Stimulated activated CD4-positive, alpha-beta T cell treated with anti-CD3 and anti-CD28 coated beads, Interleukin-4, amount 100 ng/mL, for 4 hours (primary cell): ENCODE results near the gene ATG14.
"Not testable (repeated sequence)": the region's sequence is repeated elsewhere in the genome, so short reads cannot be mapped to it uniquely, and the experiment has no call there.

ENCODE experiments used
- DNase-seq, 2 experiments: peaks; one replicate each; pipeline ENCODE4 v3.0.0-alpha.2; 2020

The ATG14 gene

GRCh38 chr14:55350461-55350860, 61.2 kb downstream of the ATG14 start:
- no peak for DNase-seq

- no peak for DNase-seq
Observed at GRCh38 chr14:55349565-55349964, 62.1 kb downstream of the ATG14 start.

- DNase-seq = no peak
Observed at GRCh38 chr14:55348766-55349453, 62.7 kb downstream of the ATG14 start.

DNA sequence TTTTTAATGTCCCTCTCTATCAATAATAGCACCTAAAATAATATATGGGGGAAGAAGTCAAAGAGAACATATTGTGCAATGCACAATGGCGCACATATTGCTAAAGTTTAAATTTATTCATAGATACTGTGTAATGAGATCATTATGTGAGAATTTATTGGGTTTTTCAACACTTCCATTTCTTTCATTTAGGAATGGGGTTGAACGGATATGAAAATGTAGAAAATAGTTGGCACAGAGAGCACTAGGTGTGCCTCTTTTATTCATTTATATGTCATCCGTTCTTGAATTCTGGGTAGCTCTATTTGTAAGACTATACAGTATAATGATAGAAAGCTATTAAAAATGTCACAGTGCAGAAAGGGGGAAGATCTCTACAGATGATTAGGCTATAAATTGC, 63.9 kb downstream of the ATG14 start:
- no peak for DNase-seq

DNA sequence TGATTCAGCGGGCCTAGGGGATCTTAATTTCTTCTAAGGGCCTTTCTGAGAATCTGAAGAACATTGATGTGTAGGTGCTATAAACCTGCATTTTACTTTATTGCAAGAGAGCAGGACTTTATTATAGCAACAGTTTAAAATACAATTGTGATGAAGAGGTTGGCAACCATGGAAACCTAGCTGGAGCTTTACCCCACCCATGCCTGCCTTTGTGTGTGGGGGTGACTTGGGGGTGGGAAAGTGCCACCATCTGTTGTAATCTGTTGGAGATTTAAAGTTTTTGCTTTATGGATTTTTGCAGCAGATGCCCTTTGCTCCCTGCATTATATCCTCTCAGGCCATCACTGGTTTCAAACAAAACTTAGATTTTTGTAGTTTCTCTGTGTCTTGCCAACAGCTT, 64.6 kb downstream of the ATG14 start:
- DNase-seq = no peak

DNA sequence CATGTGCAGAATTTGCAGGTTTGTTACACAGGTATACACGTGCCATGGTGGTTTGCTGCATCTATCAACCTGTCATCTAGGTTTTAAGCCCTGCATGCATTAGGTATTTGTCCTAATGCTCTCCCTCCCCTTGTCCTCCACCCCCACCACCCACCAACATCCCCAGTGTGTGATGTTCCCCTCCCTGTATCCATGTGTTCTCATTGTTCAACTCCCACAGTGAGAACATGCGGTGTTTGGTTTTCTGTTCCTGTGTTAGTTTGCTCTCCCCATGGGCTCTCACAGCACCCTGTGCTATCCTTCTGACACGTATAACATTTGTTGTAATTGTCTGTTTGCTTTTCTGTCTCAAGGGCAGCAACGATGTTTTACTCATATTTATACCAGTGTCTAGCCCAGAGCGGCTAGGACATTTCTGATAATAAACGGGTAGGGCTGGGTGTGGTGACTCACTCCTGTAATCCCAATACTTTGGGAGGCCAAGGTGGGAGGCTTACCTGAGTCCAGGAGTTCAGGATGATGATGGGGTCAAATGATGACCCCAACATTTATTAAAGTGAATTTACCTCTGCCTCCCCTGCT, 67.0 kb downstream of the ATG14 start:
- DNase-seq = not testable (repeated sequence)

GRCh38 chr14:55341781-55342180, 69.8 kb downstream of the ATG14 start:
- no peak for DNase-seq

DNA sequence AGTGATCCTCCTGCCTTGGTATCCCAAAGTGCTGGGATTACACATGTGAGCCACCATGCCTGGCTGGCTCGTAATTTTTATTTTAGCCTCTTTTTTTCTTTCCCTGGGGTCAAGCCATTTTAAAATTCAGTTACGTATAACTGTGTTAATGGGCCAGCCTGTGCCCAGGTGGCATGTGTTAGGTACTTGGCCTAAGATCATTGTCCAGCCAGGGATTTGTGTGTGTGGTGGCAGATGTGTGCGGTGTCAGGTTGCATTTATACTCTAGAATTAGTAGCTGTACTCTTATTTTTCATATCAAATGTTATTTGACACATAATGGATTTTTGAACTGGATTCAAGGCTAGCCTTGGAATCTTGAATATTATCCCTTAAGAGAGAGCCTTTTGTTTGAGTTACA, 71.1 kb downstream of the ATG14 start:
- DNase-seq = no peak

DNA sequence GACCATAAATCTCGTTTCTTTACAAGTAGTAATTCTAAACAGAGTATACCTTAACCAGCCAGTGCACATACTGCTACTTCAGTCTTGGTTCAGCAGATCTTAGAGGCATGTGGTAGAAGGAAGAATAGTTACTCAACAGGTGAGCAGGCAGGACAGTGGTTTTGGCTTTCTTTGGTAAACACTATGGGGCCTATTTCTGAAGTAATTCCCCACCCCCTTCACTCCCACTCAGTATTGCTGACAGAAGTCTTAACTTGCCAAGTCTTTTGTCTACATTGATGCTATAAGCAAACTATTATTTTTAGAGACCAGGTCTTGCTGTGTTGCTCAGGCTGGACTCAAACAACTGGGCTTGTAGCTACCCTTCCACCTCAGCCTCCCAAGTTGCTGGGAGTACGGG, 71.9 kb downstream of the ATG14 start:
- DNase-seq = peak in 1 of 2 experiments; percentile 31

DNA sequence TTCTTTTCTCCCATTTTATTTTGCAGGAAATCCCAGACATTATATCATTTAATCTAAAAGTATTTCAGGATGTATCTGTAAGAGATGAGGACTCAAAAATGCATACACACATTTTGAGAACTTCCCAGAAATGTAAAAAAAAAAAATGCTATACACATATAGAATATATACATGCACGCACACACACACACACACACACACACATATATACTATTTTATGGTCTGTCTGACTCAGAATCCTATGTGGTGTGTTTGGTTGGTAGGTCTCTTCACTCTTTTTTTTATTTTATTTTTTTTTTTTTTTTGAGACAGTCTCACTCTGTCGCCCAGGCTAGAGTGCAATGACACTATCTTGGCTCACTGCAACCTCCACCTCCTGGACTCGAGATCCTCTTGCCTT, 74.9 kb downstream of the ATG14 start:
- no peak for DNase-seq

GRCh38 chr14:55336162-55336561, 75.5 kb downstream of the ATG14 start:
- peak in 1 of 2 experiments; percentile 17 for DNase-seq

DNA sequence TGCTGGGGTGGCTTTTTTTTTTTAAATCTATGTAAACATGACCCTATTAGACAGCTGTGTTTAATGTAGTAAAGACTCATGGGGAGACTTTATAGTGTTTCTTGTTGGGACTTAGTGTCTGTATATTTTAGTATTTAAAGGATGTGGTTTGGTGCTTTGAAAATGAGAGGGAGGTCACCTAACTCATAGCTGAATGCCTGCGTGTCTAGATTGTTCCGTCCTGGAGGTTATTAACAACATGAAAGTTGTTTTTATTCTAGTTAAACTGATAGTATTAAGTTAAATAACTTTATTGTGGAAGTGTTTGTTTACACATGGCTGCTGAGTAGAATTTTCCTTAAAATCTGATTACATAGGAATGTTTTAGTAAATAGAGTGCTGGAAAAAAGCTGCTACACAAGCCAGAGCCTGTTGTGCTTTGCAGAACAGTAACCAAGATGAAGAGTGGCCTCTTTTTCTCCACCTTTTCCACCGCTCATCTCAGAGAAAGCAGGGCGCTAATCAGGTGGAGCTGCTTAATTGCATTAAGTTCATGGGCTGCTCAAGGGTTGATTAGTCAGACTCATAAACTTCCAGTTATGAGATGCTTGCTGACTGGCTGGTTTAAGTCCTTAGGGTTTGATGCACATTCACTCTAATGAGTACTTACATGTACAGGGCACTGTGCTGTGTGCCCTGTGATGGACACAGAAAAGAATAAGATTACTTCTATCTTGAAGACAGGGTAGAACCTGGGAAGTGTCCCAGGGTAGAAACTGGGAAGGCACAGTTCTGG, 77.7 kb downstream of the ATG14 start:
- DNase-seq = peak in 1 of 2 experiments; percentile 21

DNA sequence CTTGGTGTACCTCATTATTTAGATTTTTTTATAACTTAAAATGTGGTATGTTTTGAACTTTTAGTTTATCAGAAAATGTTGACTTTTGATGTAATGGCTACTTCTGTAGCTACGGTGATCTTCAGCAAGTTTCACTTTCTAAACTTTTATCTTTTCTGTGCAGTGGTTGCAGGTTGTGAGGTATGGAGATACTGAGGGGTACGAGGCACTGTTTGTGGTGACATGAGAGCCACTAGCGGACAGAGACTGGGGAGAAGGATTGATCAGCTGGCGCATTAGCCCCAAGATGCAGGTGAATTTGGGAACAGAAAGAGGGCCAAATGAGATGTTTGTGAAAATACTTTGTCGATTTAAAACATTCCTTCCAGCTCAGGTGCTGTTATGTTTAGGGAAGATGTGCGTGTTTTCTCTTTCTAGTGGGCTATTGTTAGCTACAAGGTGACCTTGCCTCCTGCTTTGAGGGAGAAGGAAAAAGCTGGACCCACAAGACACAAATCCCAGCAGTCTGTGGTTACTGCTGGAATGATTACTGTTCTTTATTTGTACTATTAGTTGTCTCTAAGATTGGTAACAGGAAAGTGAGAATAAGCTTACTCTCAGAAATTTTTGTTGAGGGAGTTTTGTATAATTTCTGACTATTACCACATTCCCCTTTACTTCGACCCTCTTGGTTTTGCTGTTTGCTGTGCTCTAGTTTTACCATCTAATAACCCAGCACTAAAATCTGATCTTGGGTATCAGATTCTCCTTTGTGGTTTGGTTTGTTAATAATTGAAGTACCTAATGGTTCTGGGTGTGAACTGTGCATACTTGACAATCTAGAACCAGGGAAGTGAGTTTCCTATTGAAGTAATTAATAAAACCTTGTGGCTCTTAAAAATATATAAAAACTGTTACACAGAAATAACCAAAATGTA, 78.7 kb downstream of the ATG14 start:
- DNase-seq = no peak

DNA sequence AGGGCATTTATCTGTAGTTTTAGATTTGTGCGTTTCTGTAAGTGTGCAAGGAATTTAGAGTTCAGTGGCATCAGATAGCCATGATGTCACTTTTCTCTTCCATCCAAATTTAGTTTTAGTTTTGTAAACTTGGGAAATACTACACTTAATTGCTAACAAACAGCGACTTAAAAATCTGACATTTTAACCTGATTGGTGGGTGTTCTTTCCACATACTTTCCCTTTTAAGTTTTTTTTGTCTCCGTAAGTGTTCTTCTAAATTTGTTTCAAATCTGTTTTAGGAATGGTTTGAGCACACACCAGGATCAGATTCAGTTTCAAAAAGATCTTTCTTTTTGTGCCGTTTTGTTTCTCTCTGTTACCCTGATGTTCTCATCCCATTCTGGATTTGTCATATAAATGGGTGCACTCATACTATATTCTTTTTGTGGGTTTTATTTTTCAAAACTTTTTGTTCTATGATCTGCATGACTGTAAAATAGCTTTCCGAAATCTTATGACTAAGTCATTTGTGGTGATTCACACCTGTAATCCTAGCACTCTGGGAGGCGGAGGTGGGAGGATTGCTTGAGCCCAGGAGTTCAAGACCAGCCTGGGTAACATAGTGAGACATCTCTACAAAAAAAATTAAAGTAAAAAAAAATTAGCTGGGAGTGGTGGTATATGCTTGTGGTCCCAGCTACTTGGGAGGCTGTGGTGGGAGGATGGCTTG, 81.5 kb downstream of the ATG14 start:
- peak in 1 of 2 experiments; percentile 46 for DNase-seq

DNA sequence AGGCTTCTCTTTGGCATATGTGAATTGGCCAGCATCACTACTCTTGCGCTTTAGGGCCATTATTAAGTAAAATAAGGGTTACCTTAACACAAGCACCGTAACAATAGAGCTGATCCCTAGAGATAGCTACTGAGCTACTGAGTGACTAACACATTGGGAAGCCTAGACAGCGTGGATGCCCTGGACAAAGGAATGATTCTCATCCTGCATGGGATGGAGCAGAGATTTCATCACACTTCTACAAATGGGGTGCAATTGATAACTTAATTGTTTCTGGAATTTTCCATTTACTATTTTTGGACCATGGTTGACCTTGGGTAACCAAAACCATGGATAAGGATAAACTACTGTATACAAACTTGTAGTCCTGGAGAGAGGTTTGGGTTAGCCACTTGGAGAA, 83.3 kb downstream of the ATG14 start:
- DNase-seq = no peak

- no peak for DNase-seq
Observed at GRCh38 chr14:55327179-55327578, 84.5 kb downstream of the ATG14 start.

- no peak for DNase-seq
Observed at GRCh38 chr14:55324812-55325211, 86.8 kb downstream of the ATG14 start.

GRCh38 chr14:55323910-55324309, 87.7 kb downstream of the ATG14 start:
- no peak for DNase-seq

- no peak for DNase-seq
Observed at GRCh38 chr14:55318694-55319093, 92.9 kb downstream of the ATG14 start.

GRCh38 chr14:55317542-55318306, 93.9 kb downstream of the ATG14 start:
- DNase-seq = no peak

DNA sequence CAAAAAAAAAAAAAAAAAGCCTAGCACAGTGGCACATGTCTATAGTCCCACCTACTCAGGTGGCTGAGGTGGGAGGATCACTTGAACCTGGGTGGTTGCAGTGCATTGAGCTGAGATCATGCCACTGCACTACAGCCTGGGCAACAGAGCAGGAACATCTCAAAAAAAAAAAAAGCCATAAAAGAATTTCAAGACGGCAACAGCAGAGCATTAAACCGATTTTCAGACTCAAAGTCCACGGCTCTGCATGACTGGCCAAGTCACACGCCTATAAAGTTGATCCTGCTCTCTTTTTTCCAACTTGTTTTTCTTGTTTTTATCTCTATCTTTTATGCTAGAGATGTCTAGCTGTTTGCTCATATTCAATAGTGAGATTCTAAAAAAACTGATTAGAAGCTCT, 95.1 kb downstream of the ATG14 start:
- DNase-seq = no peak
